GM12878 (cell line): ENCODE measurements around the gene SCGB3A1. TPM values are rescaled to one million over a fixed set of nuclear protein-coding genes. Genes with fewer than 3 reads are reported as not detected.

Experiments
- ATAC-seq: fragments of 200-7000 bp; cut with Tn5 transposase; 3 replicates; pipeline ENCODE4 v1.9.1; 2020; ENCODE audit warnings: mild to moderate bottlenecking, moderate library complexity
- BruUV-seq: library from RNA; stranded (reverse); fragments of 400-500 nt; replicated peaks from 2 replicates; lab custom pipeline; 2021; lab: Mats Ljungman, UMichigan
- CTCF ChIA-PET: fragments of 300-600 bp; sonication (Branson Sonifier 250); formaldehyde crosslinking; extraction: SDS; loops from one replicate; lab custom pipeline; 2021; ENCODE audit warnings: inconsistent platforms; lab: Yijun Ruan, JAX
- POLR2A ChIA-PET: fragments of 350-600 bp; formaldehyde crosslinking; extraction: SDS; loops from one replicate; lab custom pipeline; 2021; ENCODE audit warnings: inconsistent platforms; lab: Charles Lee
- RAD21 ChIA-PET: fragments of 300-600 bp; sonication (Branson Sonifier 250); formaldehyde crosslinking; loops from one replicate; lab custom pipeline; 2023; ENCODE audit warnings: antibody characterized with exemption; ENCODE audit not compliant: unreplicated experiment; lab: Charles Lee
- SMC1A ChIA-PET: fragments of 300-600 bp; sonication (Branson Sonifier 250); formaldehyde crosslinking; loops from one replicate; lab custom pipeline; 2023; ENCODE audit not compliant: unreplicated experiment, uncharacterized antibody; lab: Charles Lee
- DNase-seq: peaks from one replicate; pipeline ENCODE4 v3.0.0-alpha.2; 2011; ENCODE audit warnings: low read depth, low spot score
- FAIRE-seq: peaks from 3 replicates; lab custom pipeline; 2011; peaks lifted over from hg19 to GRCh38; lab: Jason Lieb, UNC
- H2AFZ ChIP-seq: 2 replicates; pipeline ENCODE4 v1.6.0; 2011; ENCODE audit warnings: low read depth, low read length, control low read depth; ENCODE audit not compliant: control insufficient read depth
- H3K27ac ChIP-seq: 2 replicates; pipeline ENCODE4 v1.5.1; 2011; ENCODE audit warnings: control low read depth; ENCODE audit not compliant: control insufficient read depth, insufficient read depth
- H3K27me3 ChIP-seq, 2 experiments: replicated peaks in 1 of 2; 2 replicates each; pipeline versions ENCODE4 v1.6.0 to v1.6.1; 2011; ENCODE audit warnings: low read length in 1 of 2; ENCODE audit not compliant: control insufficient read depth in 2 of 2, insufficient read depth in 2 of 2
- H3K36me3 ChIP-seq, 2 experiments: 2 replicates each; pipeline ENCODE4 v1.5.1; 2011; ENCODE audit warnings: low read length in 1 of 2; ENCODE audit not compliant: control insufficient read depth in 2 of 2, insufficient read depth in 2 of 2
- H3K4me1 ChIP-seq: 2 replicates; pipeline ENCODE4 v1.6.1; 2011; ENCODE audit warnings: mild to moderate bottlenecking, low read length, moderate library complexity, mixed read lengths; ENCODE audit not compliant: control insufficient read depth, insufficient read depth
- H3K4me2 ChIP-seq: 2 replicates; pipeline ENCODE4 v1.6.0; 2011; ENCODE audit warnings: control low read depth; ENCODE audit not compliant: control insufficient read depth, insufficient read depth
- H3K4me3 ChIP-seq: fragments of 200-600 bp; sonication (generic); 2 replicates; pipeline ENCODE4 v1.5.1; 2016
- H3K79me2 ChIP-seq: 2 replicates; pipeline ENCODE4 v1.6.0; 2011; ENCODE audit warnings: low read length; ENCODE audit not compliant: control insufficient read depth, insufficient read depth
- H3K9ac ChIP-seq: 2 replicates; pipeline ENCODE4 v1.8.0; 2011; ENCODE audit warnings: low read length, control low read depth, mixed read lengths; ENCODE audit not compliant: control insufficient read depth, insufficient read depth
- H3K9me3 ChIP-seq: replicated peaks from 3 replicates; pipeline ENCODE4 v1.5.1; 2011; ENCODE audit warnings: mild to moderate bottlenecking, low read length; ENCODE audit not compliant: control insufficient read depth, insufficient read depth
- H4K20me1 ChIP-seq: 2 replicates; pipeline ENCODE4 v1.6.0; 2011; ENCODE audit not compliant: control insufficient read depth, insufficient read depth
- CREB1 ChIP-seq: IDR thresholded peaks from 2 replicates; pipeline ENCODE4 v1.6.1; 2012; ENCODE audit warnings: low read depth, mild to moderate bottlenecking, inconsistent platforms
- CTCF ChIP-seq, 3 experiments: IDR thresholded peaks in 2 of 3; conservative IDR thresholded peaks in 1 of 3; 2 replicates each; pipeline ENCODE4 v1.5.1; 2011; ENCODE audit warnings: low read depth in 3 of 3, low read length in 3 of 3, mild to moderate bottlenecking in 3 of 3, control low read depth in 2 of 3, moderate library complexity in 2 of 3, inconsistent platforms in 1 of 3, mixed read lengths in 1 of 3; ENCODE audit not compliant: control insufficient read depth in 2 of 3, insufficient read depth in 1 of 3; ENCODE audit errors: extremely low read depth in 1 of 3
- HSF1 ChIP-seq: fragments of 150-350 bp; IDR thresholded peaks from 2 replicates; pipeline ENCODE4 v1.6.1; 2014; ENCODE audit warnings: mild to moderate bottlenecking, low read depth, low read length
- POLR2AphosphoS2 ChIP-seq: IDR thresholded peaks from 2 replicates; pipeline ENCODE4 v1.6.1; 2011; ENCODE audit warnings: low read depth, mild to moderate bottlenecking, low read length, improper control_type of control experiment, moderate library complexity
- SMC3 ChIP-seq: IDR thresholded peaks from 2 replicates; pipeline ENCODE4 v1.6.1; 2011; ENCODE audit warnings: low read length, improper control_type of control experiment, borderline replicate concordance
- SUPT20H ChIP-seq: IDR thresholded peaks from 2 replicates; pipeline ENCODE4 v1.6.1; 2011; ENCODE audit warnings: low read depth, mild to moderate bottlenecking, low read length, moderate library complexity, borderline replicate concordance; ENCODE audit not compliant: control insufficient read depth
- TARDBP ChIP-seq: IDR thresholded peaks from 2 replicates; pipeline ENCODE4 v1.6.1; 2016; ENCODE audit warnings: borderline replicate concordance
- YY1 ChIP-seq: IDR thresholded peaks from 2 replicates; pipeline ENCODE4 v1.6.1; 2011; ENCODE audit warnings: low read depth, mild to moderate bottlenecking, low read length
- ZBTB40 ChIP-seq: fragments of 450-650 bp; IDR thresholded peaks from 2 replicates; pipeline ENCODE4 v1.6.1; 2016; ENCODE audit warnings: mild to moderate bottlenecking, moderate library complexity, borderline replicate concordance
- WGBS: methylation state at CpG from one replicate; pipeline ENCODE4 v1.1.6; 2016; ENCODE audit warnings: low lambda C conversion rate; ENCODE audit not compliant: insufficient replicate concordance, insufficient coverage; ENCODE audit errors: missing lambda C conversion rate; 5-methylcytosine and 5-hydroxymethylcytosine counted together
- in situ Hi-C: fragments of 300-500 bp; cut with MboI; formaldehyde crosslinking; loops from 9 replicates; pipeline ENCODE4 v1.14.3; 2018; ENCODE audit warnings: mixed read lengths
- intact Hi-C: fragments of 100-400 bp; cut with micrococcal nuclease; formaldehyde crosslinking; loops from one replicate; pipeline ENCODE4 v1.14.2; 2022; ENCODE audit not compliant: unreplicated experiment
- polyA plus RNA-seq, 11 experiments: library from polyadenylated mRNA; depleted of rRNA in 4 of 11; unstranded in 6 of 11; stranded (reverse) in 5 of 11; fragments of >200 nt; fragmentation: Nextera tagmentation in 4 of 11; fragmentation: Illumina TruSeq in 1 of 11; extraction: Ambion mirVana in 4 of 11; extraction: Trizol in 1 of 11; gene quantifications; 1 replicate in 1 of 11; 2 replicates in 10 of 11; pipeline versions ENCODE4 v1.2.1 to v1.2.3, GENCODE V29; 2011 to 2016; ENCODE audit warnings: inconsistent platforms in 2 of 11, missing spikeins in 2 of 11, low read depth in 1 of 11
- total RNA-seq, 4 experiments: library from RNA; depleted of rRNA in 3 of 4; stranded (reverse); fragments of >200 nt in 3 of 4; fragmentation: Illumina TruSeq in 1 of 4; extraction: Trizol in 1 of 4; gene quantifications; 2 replicates each; pipeline versions ENCODE4 v1.2.1 to v1.2.3, GENCODE V29; 2013 to 2021
- TF ChIP-seq, protein P1 (sequence below): IDR thresholded peaks from 2 replicates; pipeline ENCODE4 v1.6.1; 2012; ENCODE audit warnings: mild to moderate bottlenecking, low read depth, low read length

The SCGB3A1 gene
- total and polyA plus RNA-seq, 10 of the 15 experiments (the other 5 are each of a cell fraction or from before 2014, with no cell fraction given), result 0.46 TPM; not detected in 9

DNA sequence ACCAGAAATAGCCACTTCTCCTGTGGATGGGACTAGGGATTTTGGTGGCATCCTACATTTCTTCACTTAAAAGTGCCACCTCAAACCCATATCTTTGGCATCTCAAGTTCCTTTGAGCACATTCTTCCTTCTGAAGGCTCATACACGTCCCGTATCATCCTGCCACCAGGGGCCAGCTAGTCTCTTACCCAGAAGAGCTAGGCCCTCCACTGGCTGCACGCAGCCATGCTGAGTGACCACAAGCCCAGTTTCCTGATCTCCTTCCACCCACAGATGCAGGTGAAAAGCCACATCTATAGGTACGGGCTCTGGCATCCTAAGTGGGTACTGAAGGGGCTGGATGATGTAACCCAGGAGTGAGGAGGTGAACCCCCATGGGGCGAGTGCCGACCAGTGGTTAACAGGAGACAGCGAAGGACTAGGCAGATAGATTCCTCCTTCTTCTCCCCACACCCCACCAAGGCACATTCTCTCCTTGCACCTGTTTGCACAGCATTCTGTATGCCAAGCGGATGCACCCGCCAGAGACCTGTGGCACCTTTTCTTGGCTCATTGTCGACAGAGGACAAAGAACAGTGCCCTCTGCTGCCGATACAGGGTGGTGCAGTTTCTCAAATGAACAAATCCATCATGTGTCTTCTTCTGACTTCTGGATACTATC is 14.4 kb upstream of the SCGB3A1 start:
- ChIA-PET POLR2A (no interaction called here), CTCF (interaction anchor here (0.7 to 2.3 kb wide), 12 partner anchors 25 to 315 kb away, joined by 3 to 6 read pairs (median 4); no protein-coding TSS in a partner anchor), SMC1A (interaction anchor here (0.6 to 1.3 kb wide), 3 partner anchors 22 to 83 kb away, joined by 3 to 6 read pairs (median 3); no protein-coding TSS in a partner anchor), RAD21 (interaction anchor here (1.2 kb wide), 1 partner anchor 112 kb away, joined by 3 read pairs; no protein-coding TSS in a partner anchor)
- H3K27ac ChIP-seq, result no peak overlapping the region
- no peaks in the 10 kb centered on the region for H3K36me3 ChIP-seq
- in situ Hi-C loops (no loop called here), intact Hi-C loops (loop anchor here (2.0 to 10.0 kb wide), 3 partner anchors 113 to 481 kb away; partner anchors contain the start of genes CNOT6 and MAPK9)
- no peaks in the 10 kb centered on the region; the same call in 1 of the 2 replicates for H4K20me1 ChIP-seq
- H3K4me1 ChIP-seq, result no peaks in the 10 kb centered on the region
- H2AFZ ChIP-seq, result no peak overlapping the region
- no peaks in the 10 kb centered on the region for H3K9me3 ChIP-seq
- H3K27me3 ChIP-seq, result no peaks in the 10 kb centered on the region
- peak; percentile 91 for FAIRE-seq
- H3K9ac ChIP-seq, result no peak overlapping the region
- peak; percentile 84 for ATAC-seq
- 31% methylated on average over 11 of the region's 11 CpGs for WGBS
- no peak overlapping the region for H3K4me2 ChIP-seq
- H3K4me3 ChIP-seq, result no peak overlapping the region
- DNase-seq, result peak; percentile 17
- no TSS peak for BruUV-seq
- H3K79me2 ChIP-seq, result no peaks in the 10 kb centered on the region
- TF ChIP-seq CTCF (IDR thresholded peaks at IDR 0.05 in 2 of 3, conservative IDR thresholded peaks at IDR 0.05 in 1 of 3; ENCODE audit: control insufficient read depth in 2 of 3, extremely low read depth in 1 of 3, insufficient read depth in 1 of 3, low read depth in 3 of 3, low read length in 3 of 3), result peak; percentile 79 to 86 (median 83)
- TF ChIP-seq, protein P1, sequence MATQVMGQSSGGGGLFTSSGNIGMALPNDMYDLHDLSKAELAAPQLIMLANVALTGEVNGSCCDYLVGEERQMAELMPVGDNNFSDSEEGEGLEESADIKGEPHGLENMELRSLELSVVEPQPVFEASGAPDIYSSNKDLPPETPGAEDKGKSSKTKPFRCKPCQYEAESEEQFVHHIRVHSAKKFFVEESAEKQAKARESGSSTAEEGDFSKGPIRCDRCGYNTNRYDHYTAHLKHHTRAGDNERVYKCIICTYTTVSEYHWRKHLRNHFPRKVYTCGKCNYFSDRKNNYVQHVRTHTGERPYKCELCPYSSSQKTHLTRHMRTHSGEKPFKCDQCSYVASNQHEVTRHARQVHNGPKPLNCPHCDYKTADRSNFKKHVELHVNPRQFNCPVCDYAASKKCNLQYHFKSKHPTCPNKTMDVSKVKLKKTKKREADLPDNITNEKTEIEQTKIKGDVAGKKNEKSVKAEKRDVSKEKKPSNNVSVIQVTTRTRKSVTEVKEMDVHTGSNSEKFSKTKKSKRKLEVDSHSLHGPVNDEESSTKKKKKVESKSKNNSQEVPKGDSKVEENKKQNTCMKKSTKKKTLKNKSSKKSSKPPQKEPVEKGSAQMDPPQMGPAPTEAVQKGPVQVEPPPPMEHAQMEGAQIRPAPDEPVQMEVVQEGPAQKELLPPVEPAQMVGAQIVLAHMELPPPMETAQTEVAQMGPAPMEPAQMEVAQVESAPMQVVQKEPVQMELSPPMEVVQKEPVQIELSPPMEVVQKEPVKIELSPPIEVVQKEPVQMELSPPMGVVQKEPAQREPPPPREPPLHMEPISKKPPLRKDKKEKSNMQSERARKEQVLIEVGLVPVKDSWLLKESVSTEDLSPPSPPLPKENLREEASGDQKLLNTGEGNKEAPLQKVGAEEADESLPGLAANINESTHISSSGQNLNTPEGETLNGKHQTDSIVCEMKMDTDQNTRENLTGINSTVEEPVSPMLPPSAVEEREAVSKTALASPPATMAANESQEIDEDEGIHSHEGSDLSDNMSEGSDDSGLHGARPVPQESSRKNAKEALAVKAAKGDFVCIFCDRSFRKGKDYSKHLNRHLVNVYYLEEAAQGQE, result no peak
- TF ChIP-seq SMC3, result peak; percentile 81
- no peak for TF ChIP-seq TARDBP
- TF ChIP-seq YY1, result 0 out of 2 replicates have a peak, but pooled peaks have one; percentile 12
- no peak for TF ChIP-seq SUPT20H
- no peak for TF ChIP-seq CREB1
- TF ChIP-seq ZBTB40, result no peak
- TF ChIP-seq HSF1, result no peak
- no peak for TF ChIP-seq POLR2AphosphoS2
